Erythroblast (primary cell): ENCODE data around the gene CELF2.

Experiments used
- GATA1 ChIP-seq: IDR thresholded peaks from 2 replicates; pipeline ENCODE4 v1.6.1; 2011; ENCODE audit warnings: low read depth, mild to moderate bottlenecking, control low read depth, low read length, moderate library complexity
- POLR2A ChIP-seq: IDR thresholded peaks from 2 replicates; pipeline ENCODE4 v1.6.1; 2011; ENCODE audit warnings: mild to moderate bottlenecking, low read length

- TF ChIP-seq POLR2A (no peak), GATA1 (no peak)
Measured at GRCh38 chr10:11297136-11297535, 279.5 kb downstream of the CELF2 start.
